Coronary artery (tissue), 2 donors: ENCODE measurements around the gene KIF23.

Experiments used
- DNase-seq: peaks from one replicate; pipeline ENCODE4 v3.0.0-alpha.2; 2017; ENCODE audit warnings: low spot score
- H3K27ac ChIP-seq, 2 donors: fragments of 200-600 bp; sonication (generic); one replicate each; pipeline ENCODE4 v1.5.1; 2016 to 2019
- H3K4me3 ChIP-seq: fragments of 200-600 bp; sonication (generic); 2 replicates; pipeline ENCODE4 v1.5.1; 2016; ENCODE audit warnings: mild to moderate bottlenecking, moderate library complexity
- TF ChIP-seq, protein P1 (sequence below): fragments of 200-600 bp; sonication (generic); IDR thresholded peaks from one replicate; pipeline ENCODE4 v1.5.1; 2019; ENCODE audit warnings: antibody characterized with exemption

Gene KIF23

GRCh38 chr15:69407719-69408400 is 6.3 kb upstream of the KIF23 start:
- no peak for DNase-seq

GRCh38 chr15:69408841-69409240 is 5.3 kb upstream of the KIF23 start:
- TF ChIP-seq, protein P1, sequence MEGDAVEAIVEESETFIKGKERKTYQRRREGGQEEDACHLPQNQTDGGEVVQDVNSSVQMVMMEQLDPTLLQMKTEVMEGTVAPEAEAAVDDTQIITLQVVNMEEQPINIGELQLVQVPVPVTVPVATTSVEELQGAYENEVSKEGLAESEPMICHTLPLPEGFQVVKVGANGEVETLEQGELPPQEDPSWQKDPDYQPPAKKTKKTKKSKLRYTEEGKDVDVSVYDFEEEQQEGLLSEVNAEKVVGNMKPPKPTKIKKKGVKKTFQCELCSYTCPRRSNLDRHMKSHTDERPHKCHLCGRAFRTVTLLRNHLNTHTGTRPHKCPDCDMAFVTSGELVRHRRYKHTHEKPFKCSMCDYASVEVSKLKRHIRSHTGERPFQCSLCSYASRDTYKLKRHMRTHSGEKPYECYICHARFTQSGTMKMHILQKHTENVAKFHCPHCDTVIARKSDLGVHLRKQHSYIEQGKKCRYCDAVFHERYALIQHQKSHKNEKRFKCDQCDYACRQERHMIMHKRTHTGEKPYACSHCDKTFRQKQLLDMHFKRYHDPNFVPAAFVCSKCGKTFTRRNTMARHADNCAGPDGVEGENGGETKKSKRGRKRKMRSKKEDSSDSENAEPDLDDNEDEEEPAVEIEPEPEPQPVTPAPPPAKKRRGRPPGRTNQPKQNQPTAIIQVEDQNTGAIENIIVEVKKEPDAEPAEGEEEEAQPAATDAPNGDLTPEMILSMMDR: no peak
- Histone ChIP-seq H3K27ac (no peak overlapping the region), H3K4me3 (no peak overlapping the region)
- DNase-seq: no peak

More at GRCh38 chr15:69407719-69408400, 6.3 kb upstream of the KIF23 start:
- TF ChIP-seq, protein P1: no peak
- H3K4me3 ChIP-seq: no peak overlapping the region
- no peak overlapping the region for H3K27ac ChIP-seq

GRCh38 chr15:69410248-69410874 is 3.8 kb upstream of the KIF23 start:
- Histone ChIP-seq H3K4me3 (peak overlapping the region; percentile 43), H3K27ac (peak overlapping the region in 1 of 2 donors; percentile 62)
- no peak for DNase-seq
- TF ChIP-seq, protein P1: no peak

DNA sequence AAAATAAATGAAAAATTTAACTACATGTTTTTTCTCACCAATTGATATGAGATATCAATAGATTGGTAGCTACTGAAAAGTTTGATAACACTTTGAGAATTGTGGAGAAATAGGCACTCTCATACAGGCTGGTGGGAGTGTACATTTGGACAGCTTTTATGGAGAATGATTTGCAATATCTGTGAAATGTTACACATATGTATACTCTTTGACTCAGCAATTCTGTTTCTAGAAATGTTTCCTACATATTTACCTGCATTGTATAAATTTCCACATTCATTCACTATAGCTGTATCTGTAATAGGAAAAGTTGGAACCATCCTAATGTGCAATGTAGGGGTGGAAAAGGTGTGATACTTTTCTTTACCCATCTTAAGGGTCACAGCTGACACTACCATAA is 1.9 kb upstream of the KIF23 start:
- no peak for DNase-seq
- Histone ChIP-seq H3K4me3 (peak overlapping the region; percentile 88), H3K27ac (no peak overlapping the region)
- TF ChIP-seq, protein P1: no peak

GRCh38 chr15:69412701-69413100 is 1.4 kb upstream of the KIF23 start:
- H3K4me3 ChIP-seq: peak overlapping the region; percentile 88
- DNase-seq: no peak
- no peak overlapping the region for H3K27ac ChIP-seq
- TF ChIP-seq, protein P1: no peak

- TF ChIP-seq, protein P1: no peak
- Histone ChIP-seq H3K27ac (peak overlapping the region; percentile 92), H3K4me3 (peak overlapping the region; percentile 88)
- DNase-seq: no peak
These were observed 585 bp downstream of the KIF23 start for GRCh38 chr15:69414701-69415167.

DNA sequence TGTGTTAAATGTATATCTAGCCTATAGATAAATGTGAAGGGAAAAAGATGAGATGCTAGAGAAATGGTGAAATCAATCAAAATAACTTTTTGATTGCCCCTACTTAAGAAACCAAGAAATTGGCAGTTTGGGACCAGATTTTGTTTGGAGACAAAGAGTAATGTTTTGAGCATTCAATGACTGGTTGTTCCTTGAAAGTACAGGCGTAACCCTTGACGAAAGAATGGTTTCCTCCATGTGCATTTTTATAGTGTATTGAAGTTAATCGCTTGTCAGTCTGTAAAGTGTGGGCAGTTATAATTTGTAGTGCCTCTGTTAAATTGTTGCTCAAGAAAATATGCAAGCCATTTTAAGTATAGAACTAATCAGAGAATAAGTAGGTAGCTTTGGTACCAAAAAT is 1.2 kb downstream of the KIF23 start:
- peak overlapping the region; percentile 88 for H3K4me3 ChIP-seq
- TF ChIP-seq, protein P1: no peak
- H3K27ac ChIP-seq: peak overlapping the region in 1 of 2 donors; percentile 92
- DNase-seq: no peak
